Glomerular visceral epithelial cell (primary cell): ENCODE results near the gene HERPUD1.
A peak's percentile ranks its signal among the peaks of the same experiment; 100 is the strongest.
"Not testable (repeated sequence)": the region's sequence is repeated elsewhere in the genome, so short reads cannot be mapped to it uniquely, and the experiment has no call there.

Experiments
- DNase-seq: peaks from one replicate; pipeline ENCODE4 v3.0.0-alpha.2; 2016; ENCODE audit errors: extremely low spot score

The HERPUD1 gene

DNA sequence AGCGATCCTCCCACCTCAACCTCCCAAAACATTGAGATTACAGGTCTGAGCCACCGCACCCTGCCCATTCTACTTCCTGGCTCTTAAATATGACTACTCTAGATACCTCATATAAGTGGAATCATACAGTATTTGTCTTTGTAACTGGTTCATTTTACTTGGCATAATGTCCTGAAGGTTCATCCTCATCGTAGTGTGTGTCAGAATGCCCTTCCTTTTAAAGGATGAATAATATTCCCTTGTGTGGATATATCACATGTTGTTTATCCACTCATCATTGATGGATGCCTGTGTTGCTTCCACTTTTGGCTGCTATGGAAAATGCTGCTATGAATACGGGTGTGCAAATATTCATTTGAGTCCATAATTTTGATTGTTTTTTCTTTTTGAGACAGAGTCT lies 24.1 kb downstream of the HERPUD1 start:
- DNase-seq, result no peak

DNA sequence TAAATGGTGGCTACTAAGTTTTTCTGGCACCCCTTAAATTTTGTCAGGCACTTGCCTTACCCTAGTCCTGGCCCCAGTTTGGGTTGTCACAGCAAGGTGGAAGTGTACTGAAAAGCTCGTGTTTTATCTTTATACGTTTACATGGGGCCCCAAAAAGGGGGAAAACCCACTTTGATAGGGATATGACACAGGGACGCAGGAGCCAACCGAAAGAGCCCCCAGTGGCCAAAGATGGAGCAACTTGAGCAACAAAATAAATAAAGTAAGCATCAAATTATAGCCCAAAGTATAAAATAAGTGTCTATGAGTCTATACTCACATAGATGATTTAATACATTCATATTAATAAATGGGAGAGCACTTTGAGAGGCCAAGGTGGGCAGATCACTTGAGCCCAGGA lies 24.8 kb downstream of the HERPUD1 start:
- no peak for DNase-seq

DNA sequence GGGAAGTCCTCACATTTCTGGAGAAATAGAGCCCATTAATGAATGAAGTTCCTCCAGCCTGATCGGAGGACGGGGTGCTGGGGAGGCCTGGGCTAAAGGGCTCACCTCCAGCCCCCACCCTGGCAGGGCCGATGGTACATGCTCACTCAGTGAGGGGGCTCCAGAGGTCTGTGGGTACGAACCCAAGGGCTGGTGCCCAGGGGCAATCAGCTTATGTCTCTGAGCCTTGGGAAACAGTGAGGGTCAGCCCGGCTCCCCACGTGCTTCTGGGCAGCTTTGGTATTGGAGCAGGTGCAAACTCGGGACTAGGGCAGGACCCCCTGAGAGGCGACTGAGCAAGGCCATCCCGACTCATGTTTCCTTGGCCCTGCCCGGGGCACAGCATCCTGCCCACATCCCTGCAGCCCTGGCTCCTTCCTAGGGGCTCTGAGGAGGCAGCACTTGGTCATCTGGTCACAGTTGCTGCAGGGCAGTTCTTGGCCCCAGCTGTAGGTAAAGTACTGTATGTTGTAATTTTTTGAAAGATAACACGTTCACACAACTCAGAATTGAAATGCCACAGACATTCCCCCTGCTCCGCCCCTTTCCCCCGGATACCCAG lies 28.8 kb downstream of the HERPUD1 start:
- DNase-seq, result no peak

DNA sequence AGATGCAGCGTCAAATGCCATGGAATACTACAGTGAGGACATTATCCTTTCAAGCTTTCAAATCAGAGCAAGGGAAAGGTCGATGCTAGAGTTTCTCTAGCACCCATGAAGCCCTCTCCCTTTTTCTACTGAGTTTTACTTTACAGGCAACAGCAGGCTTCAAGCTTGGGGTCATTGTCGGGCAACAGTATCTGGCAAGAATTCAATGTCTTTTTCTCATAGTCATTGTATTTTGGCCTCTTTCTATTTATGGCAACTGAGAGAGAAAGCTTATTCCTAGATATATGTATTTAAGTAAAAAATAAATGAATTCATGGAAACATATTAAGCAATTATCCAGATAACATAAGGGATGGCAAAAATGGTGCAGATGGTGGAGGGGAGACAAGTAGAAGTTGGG lies 29.4 kb downstream of the HERPUD1 start:
- no peak for DNase-seq

DNA sequence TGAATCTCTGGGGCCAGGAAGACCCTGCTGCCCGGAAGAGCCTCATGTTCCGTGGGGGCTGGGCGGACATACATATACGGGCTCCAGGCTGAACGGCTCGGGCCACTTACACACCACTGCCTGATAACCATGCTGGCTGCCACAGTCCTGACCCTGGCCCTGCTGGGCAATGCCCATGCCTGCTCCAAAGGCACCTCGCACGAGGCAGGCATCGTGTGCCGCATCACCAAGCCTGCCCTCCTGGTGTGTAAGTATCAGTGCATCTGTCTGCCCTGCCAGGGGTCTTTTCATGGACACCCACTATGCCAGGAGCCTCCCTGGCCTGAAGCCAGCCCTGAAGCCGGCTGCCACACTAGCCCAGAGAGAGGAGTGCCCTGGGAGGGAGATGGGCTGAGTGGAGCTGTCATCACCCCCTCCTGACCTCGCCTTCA lies 29.9 kb downstream of the HERPUD1 start, which contains the start of gene CETP:
TSS of gene CETP (plus strand) at position 100 of the 431 bp plus-strand sequence. CDS start at position 130, 30 bp downstream.
- DNase-seq, result no peak

DNA sequence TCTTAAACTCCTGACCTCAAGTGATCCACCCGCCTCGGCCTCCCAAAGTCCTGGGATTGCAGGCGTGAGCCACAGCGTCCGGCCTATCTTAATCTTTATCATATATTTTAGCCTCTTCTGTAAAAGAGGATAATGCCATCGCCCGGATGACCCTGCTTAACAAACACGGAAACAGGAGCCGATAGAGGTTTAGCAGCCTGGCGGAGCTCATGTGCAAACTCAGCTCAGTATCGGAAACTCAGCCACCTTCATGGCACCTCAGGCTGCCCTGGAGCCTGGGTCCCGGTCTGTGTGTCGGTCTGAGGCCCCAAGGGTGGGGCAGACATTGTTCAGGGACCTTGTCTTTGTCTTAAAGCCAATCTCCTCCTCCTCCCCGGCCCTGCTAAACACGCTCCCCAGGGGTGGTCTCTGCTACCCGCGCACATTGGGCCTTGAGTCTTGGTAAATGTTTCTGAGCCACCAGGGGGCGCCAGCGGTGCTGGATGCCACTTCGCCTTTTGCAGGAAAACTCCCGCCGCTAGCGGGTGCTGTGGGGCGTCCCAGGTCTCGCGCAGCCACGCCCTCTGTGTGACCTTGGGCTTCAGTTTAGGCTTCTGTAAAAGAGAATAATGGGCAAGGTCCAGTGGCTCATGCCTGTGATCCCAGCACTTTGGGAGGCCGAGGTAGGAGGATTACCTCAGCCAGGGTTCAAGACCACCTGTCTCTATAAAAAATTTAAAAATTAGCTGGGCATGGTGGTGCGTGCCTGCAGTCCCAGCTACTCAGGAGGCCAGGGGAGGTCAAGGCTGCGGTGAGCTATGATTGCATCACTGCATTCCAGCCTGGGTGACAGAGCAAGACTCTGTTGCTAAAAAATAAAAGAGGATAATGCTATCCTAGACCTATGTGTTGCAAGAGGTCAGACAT lies 32.6 kb downstream of the HERPUD1 start:
- peak; percentile 81 for DNase-seq

DNA sequence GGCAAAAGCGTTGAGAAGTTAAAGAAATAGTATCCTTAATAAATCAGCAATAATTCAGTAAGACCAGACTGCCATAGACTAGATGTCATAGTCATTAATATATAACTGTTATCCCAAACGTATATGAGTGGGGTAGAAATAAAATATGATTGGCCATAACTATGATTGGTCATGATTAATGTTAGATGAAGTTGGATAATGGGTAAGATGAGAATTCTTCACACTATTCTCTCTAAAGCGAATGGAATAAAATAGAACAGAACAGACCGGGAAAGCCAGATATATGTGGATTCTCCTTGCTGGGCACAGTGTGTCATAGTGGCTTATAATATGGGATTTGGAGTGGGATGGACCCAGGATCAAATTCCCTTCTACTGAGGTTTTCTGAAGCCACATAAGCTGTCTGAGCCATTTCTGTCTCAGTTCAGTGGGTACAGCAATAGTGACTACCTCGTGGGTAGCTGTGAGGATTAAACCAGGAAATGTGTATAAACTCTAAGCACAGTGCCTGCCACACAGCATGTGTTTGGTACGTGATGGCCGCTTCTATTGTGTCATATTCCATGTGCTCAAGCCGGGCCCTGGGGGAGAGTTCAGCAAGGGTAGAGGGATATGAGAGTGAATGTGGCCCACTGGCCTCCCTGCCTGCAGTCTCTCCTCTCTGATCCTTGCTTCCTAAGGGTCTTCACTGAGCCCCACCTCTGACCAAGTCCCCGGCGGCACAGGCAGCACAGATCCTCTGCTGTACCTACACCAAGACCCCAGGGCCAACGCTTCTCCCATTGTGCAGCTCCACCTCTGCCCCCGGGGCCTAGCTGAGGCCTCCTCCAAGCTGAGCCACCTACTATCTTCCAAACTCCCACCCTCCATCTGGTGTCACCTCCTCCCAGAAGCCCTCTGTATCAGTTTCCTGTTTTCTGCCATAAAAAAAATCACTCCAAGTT lies 33.5 kb downstream of the HERPUD1 start:
- peak; percentile 67 for DNase-seq

DNA sequence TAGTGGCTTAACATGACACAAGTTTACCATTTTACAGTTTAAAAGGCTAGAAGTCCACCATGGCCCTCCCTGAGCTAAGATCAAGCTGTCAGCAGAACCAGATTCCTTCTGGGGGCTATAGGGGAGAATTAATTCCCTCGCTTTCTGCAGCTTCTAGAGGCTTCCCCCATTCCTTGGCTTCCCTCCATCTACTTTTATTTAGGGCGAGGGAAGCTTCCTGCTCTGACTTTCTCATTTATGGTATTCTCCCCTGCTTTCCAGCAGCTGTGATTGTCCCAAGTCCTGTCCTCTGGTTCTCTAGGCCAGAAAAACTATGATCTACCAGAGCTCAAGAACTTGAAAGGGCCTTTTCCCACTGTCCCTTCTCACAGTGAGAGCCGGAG lies 34.1 kb downstream of the HERPUD1 start:
- no peak for DNase-seq

DNA sequence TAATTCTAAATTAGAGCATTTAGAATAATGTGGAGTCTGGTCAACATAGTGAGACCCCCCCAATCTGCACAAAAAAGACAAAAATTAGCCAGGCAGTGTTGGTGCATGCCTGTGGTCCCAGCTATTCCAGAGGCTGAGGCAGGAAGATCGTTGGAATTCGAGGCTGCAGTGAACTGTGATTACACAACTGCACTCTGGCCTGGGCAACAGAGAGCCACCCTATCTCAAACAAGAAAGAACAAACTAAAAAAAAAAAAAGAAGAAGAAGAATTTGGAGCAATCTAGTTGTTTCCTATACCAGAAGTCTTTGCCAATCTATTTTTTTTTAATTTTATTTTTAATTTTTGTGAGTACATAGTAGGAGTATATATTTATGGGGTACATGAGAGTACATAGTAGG lies 35.8 kb downstream of the HERPUD1 start:
- DNase-seq, result no peak

DNA sequence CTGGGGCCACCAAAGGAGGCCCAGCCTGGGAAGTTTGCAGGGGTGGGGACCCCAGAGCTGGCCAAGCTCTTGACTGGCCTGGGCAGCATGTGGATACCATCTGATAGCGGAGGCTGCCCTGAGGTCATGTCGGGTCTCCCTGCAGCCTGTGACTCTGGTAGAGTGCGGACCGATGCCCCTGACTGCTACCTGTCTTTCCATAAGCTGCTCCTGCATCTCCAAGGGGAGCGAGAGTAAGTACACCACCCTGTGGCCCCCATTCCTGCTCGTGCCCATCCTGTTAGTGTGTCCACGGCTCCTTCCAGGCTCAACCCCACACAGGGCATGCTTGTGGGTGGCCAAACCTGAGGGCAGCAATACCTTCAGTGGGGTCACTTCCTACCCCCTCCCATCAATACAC lies 37.8 kb downstream of the HERPUD1 start:
- no peak for DNase-seq

DNA sequence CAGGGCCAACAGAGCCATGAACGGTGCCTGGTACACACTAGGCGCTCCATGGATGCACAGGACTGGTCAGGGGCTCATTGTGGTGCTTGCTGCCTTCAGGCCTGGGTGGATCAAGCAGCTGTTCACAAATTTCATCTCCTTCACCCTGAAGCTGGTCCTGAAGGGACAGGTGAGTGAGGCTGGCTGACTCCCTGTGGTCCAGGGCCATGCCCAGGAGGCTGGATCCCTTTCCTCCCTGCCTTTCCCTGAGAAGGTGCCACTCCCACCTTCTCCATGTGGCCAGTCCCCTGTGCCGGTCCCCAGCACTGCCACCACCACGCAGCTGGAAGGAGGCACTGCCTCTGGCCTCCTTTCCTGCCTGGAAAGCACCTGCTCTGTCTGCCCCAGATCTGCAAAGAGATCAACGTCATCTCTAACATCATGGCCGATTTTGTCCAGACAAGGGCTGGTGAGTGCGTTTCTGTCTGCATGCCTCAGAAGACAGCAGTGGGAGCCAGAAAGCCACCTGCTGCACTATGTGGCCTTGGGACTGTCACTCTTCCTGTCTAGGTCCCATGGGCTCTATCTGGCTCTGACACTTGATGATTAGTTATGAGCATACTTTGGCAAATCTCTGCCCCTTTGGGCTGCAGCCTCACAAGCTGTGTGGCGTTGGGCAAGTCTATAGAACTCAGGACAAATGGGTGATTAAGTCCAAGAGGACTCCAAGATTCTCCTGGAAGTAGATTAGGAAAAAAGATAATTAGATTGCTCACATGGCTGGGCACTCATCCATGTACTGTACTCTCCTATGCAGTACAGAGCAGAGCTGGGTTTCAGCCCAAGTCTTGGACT lies 39.2 kb downstream of the HERPUD1 start:
- no peak for DNase-seq

DNA sequence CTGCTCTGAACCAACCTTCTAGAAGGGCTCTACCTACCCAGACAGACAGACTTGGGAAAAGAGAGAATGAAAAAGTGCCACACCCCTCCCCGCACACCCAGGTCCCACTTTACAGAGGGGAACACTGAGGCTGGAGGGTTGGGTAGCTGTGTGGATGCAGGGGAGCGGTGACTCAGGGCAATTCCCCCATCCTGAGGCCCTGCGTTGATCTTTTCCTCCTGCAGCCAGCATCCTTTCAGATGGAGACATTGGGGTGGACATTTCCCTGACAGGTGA lies 39.8 kb downstream of the HERPUD1 start:
- DNase-seq, result no peak

DNA sequence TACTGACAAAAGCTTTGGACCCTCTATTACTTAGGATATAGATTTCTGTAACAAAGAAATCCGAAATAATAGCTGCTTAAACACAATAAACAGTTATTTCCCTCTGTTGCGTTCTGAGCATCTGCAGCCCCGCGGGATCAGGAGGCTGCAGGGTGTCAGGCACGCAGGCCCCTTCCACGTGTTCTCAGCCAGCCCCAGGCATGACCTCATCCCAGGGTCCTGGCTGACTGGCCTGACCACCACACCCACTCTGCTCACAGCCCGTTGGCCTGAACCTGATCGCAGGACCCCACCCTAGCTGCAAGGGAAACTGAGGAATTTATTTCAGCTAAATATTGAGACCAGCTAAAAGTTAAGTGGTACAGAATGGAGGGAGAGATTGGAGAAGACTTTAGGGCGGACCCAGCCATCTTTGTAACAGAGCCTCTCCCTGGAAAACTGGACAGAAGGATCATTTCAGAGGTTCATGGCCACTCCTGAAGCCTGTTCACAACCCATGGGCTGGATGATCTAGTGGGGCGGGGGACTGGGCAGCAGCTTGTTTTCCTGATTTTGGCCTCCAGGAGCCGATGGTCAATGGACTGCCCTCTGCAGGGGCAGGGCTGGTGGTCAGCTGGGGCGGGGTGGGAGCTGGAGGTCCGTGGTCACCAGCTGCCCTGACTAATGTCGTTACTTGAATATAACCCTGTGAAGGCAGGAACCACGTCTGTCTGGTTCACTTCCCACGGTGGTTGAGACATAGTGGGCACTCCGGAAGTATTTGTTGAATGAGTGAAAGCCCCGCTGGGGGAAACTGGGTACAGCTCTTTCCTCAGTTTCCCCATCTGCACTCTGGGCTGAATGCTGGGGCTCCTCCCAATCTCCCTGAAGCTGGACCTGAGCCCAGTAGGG lies 40.7 kb downstream of the HERPUD1 start:
- DNase-seq, result no peak

DNA sequence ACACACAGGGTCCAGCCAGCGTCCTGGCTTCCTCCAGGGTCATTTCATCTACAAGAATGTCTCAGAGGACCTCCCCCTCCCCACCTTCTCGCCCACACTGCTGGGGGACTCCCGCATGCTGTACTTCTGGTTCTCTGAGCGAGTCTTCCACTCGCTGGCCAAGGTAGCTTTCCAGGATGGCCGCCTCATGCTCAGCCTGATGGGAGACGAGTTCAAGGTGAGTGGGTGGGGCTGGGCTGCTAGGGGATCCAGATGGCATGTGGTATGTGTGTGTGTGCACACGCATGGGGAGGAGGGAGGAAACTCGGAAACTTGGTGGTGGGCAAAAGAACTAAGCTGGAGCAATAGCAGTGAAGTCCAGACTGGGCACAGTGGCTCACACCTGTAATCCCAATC lies 41.4 kb downstream of the HERPUD1 start:
- no peak for DNase-seq

DNA sequence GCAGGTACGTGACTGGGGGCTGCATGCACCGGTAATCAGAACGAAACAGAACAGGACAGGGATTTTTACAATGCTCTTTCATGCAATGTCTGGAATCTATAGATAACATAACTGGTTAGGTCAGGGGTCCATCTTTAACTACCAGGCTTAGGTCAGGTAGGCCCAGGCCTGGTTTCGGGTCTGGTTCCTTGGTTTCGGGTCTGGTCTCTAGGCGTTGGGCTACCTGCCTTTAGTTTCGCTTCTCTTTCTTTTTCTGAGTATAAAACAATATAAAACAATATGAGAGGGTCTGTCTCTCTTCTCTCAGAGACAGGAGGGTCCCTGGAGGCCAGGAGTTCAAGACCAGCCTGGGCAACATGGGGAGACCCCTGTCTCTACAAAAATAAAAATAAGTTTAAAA lies 42.0 kb downstream of the HERPUD1 start:
- DNase-seq, result not testable (repeated sequence)

DNA sequence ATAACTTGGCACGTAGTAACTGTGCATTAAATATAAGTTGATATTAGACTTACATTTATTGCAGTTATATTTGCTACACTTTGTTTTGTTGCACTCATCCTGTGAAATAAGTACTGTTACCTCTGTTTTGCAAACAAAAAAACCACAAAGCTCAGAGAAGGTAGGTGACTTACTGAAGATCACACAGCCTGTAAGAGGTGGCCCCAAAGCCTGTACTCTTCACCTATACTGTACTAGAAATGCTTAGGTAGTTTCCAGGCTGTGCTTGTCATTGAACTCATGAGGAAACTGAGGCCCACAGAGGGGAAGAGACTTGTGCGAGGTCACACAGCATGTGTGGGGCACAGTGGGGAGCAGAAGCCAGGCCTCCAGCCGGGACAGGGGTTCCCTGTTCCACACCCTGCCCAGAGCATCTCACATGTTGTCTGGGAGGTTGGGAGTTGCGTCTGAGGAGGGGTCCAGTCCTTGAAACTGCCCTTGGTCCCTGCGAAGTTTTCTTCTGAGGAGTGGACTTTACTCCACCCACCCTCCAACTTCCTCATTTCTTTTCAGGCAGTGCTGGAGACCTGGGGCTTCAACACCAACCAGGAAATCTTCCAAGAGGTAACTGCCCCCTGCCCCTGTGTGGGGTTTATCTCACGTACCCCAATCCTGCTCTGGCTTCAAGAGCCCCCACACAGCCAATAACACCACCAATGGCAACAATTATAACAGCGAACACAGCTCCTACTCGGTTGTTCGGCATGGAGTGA lies 42.8 kb downstream of the HERPUD1 start:
- DNase-seq, result no peak

DNA sequence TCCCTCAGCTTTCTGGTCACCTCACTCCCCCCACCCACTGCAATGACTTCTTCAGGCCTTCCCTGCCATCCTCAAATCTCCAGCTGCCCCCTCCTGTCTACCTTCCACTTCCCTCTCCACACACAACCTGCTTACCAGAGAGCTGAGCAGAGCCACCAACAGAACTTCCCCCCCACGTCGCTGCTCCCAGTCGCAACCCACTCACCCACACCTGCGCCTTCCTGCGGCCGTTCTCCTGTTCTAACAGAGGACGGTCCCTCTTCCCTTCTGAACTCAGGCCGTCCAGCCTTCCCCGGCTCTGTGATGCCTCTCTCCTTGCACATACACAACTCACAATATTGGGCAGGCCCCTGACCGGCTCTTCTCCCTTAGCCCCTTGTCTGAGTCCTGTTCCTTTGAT lies 43.8 kb downstream of the HERPUD1 start:
- DNase-seq, result no peak

DNA sequence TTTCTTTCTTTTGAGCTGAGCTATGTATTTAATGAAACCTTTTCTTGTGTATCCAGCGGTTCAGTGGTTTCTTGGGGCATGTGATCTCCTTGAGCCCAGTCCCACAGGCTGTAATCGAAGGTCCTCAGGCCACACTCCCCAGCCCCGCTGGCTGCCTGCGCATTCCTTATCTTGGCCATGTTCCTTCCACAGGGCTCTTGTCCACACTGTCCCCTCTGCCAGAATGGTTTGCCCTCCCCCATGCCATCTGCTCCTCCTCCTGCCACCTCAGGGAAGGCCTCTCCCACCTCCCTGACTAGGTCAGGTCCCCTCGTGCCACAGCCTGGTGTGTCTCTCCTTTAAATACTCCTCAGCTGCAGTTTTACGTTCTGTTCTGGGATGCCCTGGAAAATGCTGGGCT lies 45.3 kb downstream of the HERPUD1 start:
- DNase-seq, result no peak

DNA sequence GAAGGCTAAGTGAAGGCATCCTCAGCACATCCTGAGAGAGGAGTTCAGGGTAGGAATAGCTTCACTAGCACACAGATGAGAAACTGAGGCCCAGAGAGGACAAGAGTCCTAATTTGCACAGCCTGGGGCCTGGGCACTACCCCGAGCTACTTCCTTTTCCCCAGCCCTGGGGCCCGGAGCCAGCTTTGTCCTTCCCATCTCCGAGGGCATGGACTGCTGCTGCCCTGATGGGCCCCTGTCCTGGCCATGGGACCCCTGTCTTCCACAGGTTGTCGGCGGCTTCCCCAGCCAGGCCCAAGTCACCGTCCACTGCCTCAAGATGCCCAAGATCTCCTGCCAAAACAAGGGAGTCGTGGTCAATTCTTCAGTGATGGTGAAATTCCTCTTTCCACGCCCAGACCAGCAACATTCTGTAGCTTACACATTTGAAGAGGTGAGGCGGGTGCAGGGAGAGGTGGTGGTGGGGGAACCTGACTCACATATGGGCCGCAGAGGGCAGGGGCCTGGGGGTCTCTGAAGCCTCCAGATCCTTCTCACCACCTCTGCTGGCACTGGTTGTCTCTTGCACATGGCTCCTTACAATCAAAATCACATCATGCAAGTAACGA lies 46.0 kb downstream of the HERPUD1 start:
- no peak for DNase-seq
